ENCODE data around the gene ATP5F1E.
"Not testable (repeated sequence)": the region's sequence is repeated elsewhere in the genome, so short reads cannot be mapped to it uniquely, and the experiment has no call there.

The ATP5F1E gene

GRCh38 chr20:58987790-58988564 is 44.2 kb downstream of the ATP5F1E start:
- no peak for DNase-seq

GRCh38 chr20:58986968-58987517 is 45.1 kb downstream of the ATP5F1E start:
- DNase-seq, result no peak

GRCh38 chr20:58986286-58986967 is 45.7 kb downstream of the ATP5F1E start:
- no peak for DNase-seq

GRCh38 chr20:58985656-58986055 is 46.5 kb downstream of the ATP5F1E start:
- no peak for DNase-seq

- DNase-seq, result peak; percentile 5
These were observed 47.4 kb downstream of the ATP5F1E start for GRCh38 chr20:58984691-58985090.

- not testable (repeated sequence) for DNase-seq
These were observed 49.0 kb downstream of the ATP5F1E start for GRCh38 chr20:58983115-58983468.

GRCh38 chr20:58982406-58983114 is 49.6 kb downstream of the ATP5F1E start:
- DNase-seq, result peak; percentile 86

- DNase-seq, result peak; percentile 28
These were observed 50.3 kb downstream of the ATP5F1E start for GRCh38 chr20:58981628-58982364.

GRCh38 chr20:58980711-58981627 is 51.2 kb downstream of the ATP5F1E start, which contains the start of gene NELFCD:
NELFCD (plus strand) TSS chr20:58981256; CDS start chr20:58981310, 54 bp downstream.
- DNase-seq, result peak; percentile 83

- no peak for DNase-seq
These were observed 53.6 kb downstream of the ATP5F1E start for GRCh38 chr20:58978351-58979190.

- DNase-seq, result no peak
These were observed 55.9 kb downstream of the ATP5F1E start for GRCh38 chr20:58976061-58976730.
